NT2/D1 (cell line): ENCODE data around the gene GMPR2.
"Not testable (repeated sequence)": the region's sequence is repeated elsewhere in the genome, so short reads cannot be mapped to it uniquely, and the experiment has no call there.

Experiments used
- DNase-seq: peaks from one replicate; pipeline ENCODE4 v3.0.0-alpha.2; 2011; ENCODE audit warnings: low read depth, low spot score
- H3K27me3 ChIP-seq: 2 replicates; pipeline ENCODE4 v1.6.0; 2011; ENCODE audit warnings: mild to moderate bottlenecking; ENCODE audit not compliant: insufficient read length, insufficient read depth
- H3K36me3 ChIP-seq: 2 replicates; pipeline ENCODE4 v1.6.1; 2011; ENCODE audit warnings: mild to moderate bottlenecking, low read length, mixed read lengths; ENCODE audit not compliant: insufficient read depth, insufficient read length
- H3K4me1 ChIP-seq: 2 replicates; pipeline ENCODE4 v1.5.1; 2011; ENCODE audit not compliant: insufficient read depth, insufficient read length
- H3K4me3 ChIP-seq: 2 replicates; pipeline ENCODE4 v1.5.1; 2011; ENCODE audit warnings: low read depth; ENCODE audit not compliant: insufficient read length
- H3K9ac ChIP-seq: 2 replicates; pipeline ENCODE4 v1.6.0; 2011; ENCODE audit warnings: low read depth; ENCODE audit not compliant: insufficient read length
- H3K9me3 ChIP-seq: 2 replicates; pipeline ENCODE4 v1.5.1; 2011; ENCODE audit warnings: mild to moderate bottlenecking, low read length; ENCODE audit not compliant: insufficient read depth
- SUZ12 ChIP-seq: IDR thresholded peaks from 2 replicates; pipeline ENCODE4 v1.6.1; 2011; ENCODE audit not compliant: insufficient read length, insufficient read depth; ENCODE audit errors: extremely low read depth
- YY1 ChIP-seq: IDR thresholded peaks from 2 replicates; pipeline ENCODE4 v1.6.1; 2011; ENCODE audit not compliant: insufficient read length, insufficient read depth
- ZNF274 ChIP-seq: IDR thresholded peaks from 2 replicates; pipeline ENCODE4 v1.6.1; 2011; ENCODE audit warnings: mild to moderate bottlenecking, low read depth, low read length

GMPR2 gene

GRCh38 chr14:24213866-24214662 lies 18.7 kb upstream of the GMPR2 start:
- H3K9me3 ChIP-seq, result no peaks in the 10 kb centered on the region
- H3K4me3 ChIP-seq, result no peak overlapping the region
- no peaks in the 10 kb centered on the region for H3K4me1 ChIP-seq
- peaks cover 50% of the 10 kb centered on the region for H3K36me3 ChIP-seq
- H3K27me3 ChIP-seq, result no peaks in the 10 kb centered on the region
- TF ChIP-seq SUZ12 (no peak), ZNF274 (no peak), YY1 (no peak)
- no peak for DNase-seq
- H3K9ac ChIP-seq, result peak overlapping the region; percentile 93

DNA sequence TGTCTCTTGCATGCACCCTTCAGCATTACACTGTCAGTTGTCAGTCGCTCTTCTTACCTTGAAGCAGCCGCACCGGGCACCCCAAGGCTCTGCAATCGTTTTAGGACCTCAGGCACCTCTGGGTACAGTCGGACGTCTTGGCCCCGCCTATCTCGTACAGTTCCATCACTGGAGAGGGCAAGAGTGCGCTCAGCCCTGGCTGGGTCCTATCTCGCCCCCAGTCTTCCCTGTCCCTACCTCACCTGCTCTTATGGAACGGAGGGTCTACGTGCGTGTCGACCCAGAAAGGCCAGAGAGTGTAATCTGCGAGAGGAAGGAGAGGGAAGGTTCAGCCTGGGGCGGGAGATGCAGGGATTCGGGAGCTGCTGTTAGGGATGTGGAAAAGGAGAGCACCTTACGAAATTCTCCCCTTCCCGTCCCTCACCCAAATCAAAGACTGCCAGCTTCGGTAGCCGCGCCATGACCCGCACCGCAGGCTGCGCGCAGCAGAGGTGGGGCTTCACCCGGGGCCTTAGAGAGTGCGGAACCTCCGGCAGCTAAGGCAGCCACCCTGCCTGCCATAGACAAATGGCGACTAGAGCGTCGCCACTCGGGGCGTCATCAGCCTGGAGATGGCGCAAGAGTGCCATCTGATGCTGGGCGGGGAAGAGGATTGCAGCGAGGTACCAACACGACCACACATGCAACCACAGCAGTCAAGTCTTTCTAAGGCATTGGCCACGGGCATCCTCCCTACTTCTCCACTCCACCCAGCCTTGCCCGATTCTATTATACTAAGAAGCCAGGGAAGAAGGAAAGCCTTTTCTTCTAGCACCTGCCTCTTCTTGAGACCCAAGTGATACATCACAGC lies 17.0 kb upstream of the GMPR2 start, which contains the start of gene MDP1:
MDP1 (minus strand) TSS at position 572 of the 850 bp plus-strand sequence; CDS start at position 461, 111 bp downstream.
- DNase-seq, result peak; percentile 84

GRCh38 chr14:24216345-24216699 lies 16.4 kb upstream of the GMPR2 start:
- TF ChIP-seq SUZ12 (no peak), YY1 (no peak), ZNF274 (no peak)
- Histone ChIP-seq H3K9me3 (no peaks in the 10 kb centered on the region), H3K4me3 (no peak overlapping the region), H3K36me3 (peaks cover 29% of the 10 kb centered on the region), H3K4me1 (no peaks in the 10 kb centered on the region), H3K27me3 (no peaks in the 10 kb centered on the region), H3K9ac (peak overlapping the region; percentile 38)
- DNase-seq, result no peak

More for the DNA sequence above, 17.0 kb upstream of the GMPR2 start, which contains the start of gene MDP1:
- peaks cover 33% of the 10 kb centered on the region for H3K36me3 ChIP-seq
- H3K9me3 ChIP-seq, result no peaks in the 10 kb centered on the region
- no peaks in the 10 kb centered on the region for H3K4me1 ChIP-seq
- peak within 1 kb of the TSS; percentile 87 for H3K4me3 ChIP-seq
- H3K27me3 ChIP-seq, result no peaks in the 10 kb centered on the region
- TF ChIP-seq SUZ12 (no peak), ZNF274 (no peak), YY1 (peak; percentile 37)
- H3K9ac ChIP-seq, result peak within 1 kb of the TSS; percentile 94

GRCh38 chr14:24216876-24217275 lies 15.9 kb upstream of the GMPR2 start:
- H3K4me3 ChIP-seq, result not testable (repeated sequence)
- peaks cover 23% of the 10 kb centered on the region for H3K36me3 ChIP-seq

GRCh38 chr14:24219080-24219479 lies 13.6 kb upstream of the GMPR2 start:
- no peak for TF ChIP-seq ZNF274
- no peak for TF ChIP-seq YY1
- TF ChIP-seq SUZ12, result no peak
- H3K4me1 ChIP-seq, result no peaks in the 10 kb centered on the region
- DNase-seq, result no peak
- H3K9ac ChIP-seq, result no peak overlapping the region
- peaks cover 19% of the 10 kb centered on the region for H3K36me3 ChIP-seq
- no peaks in the 10 kb centered on the region for H3K27me3 ChIP-seq
- H3K9me3 ChIP-seq, result no peaks in the 10 kb centered on the region
- H3K4me3 ChIP-seq, result no peak overlapping the region

More at GRCh38 chr14:24216876-24217275, 15.9 kb upstream of the GMPR2 start:
- H3K4me1 ChIP-seq, H3K9me3 ChIP-seq, H3K9ac ChIP-seq, DNase-seq, H3K27me3 ChIP-seq: not testable (repeated sequence)

GRCh38 chr14:24219521-24219920 lies 13.2 kb upstream of the GMPR2 start:
- no peak overlapping the region for H3K4me3 ChIP-seq
- no peaks in the 10 kb centered on the region for H3K4me1 ChIP-seq
- peaks cover 18% of the 10 kb centered on the region for H3K36me3 ChIP-seq
- TF ChIP-seq SUZ12, result no peak
- TF ChIP-seq ZNF274, result no peak
- TF ChIP-seq YY1, result no peak
- no peaks in the 10 kb centered on the region for H3K27me3 ChIP-seq
- no peak for DNase-seq
- H3K9me3 ChIP-seq, result no peaks in the 10 kb centered on the region
- H3K9ac ChIP-seq, result no peak overlapping the region

- H3K36me3 ChIP-seq, result peaks cover 11% of the 10 kb centered on the region
- H3K27me3 ChIP-seq, H3K9me3 ChIP-seq, H3K4me3 ChIP-seq, H3K9ac ChIP-seq, H3K4me1 ChIP-seq, DNase-seq: not testable (repeated sequence)
Measured at GRCh38 chr14:24222987-24223386, 9.7 kb upstream of the GMPR2 start.
